LHCN-M2 (cell line): Measurements from ENCODE around the gene SRD5A2. TPM values are rescaled to one million over a fixed set of nuclear protein-coding genes. Genes with fewer than 3 reads are reported as not detected.
"Not testable (repeated sequence)": the region's sequence is repeated elsewhere in the genome, so short reads cannot be mapped to it uniquely, and the experiment has no call there.

Experiments used
- DNase-seq: peaks from one replicate; pipeline ENCODE4 v3.0.0-alpha.2; 2012; ENCODE audit warnings: low read depth
- total RNA-seq: library from RNA; depleted of rRNA; stranded (reverse); fragments of >200 nt; gene quantifications from 2 replicates; pipeline ENCODE4 v1.2.3, GENCODE V29; 2014

The SRD5A2 gene
- total RNA-seq, 1 experiment from 2014 or later = not detected

- no peak for DNase-seq
These were observed 46.1 kb downstream of the SRD5A2 start for GRCh38 chr2:31534636-31535035.

GRCh38 chr2:31533036-31533435, 47.7 kb downstream of the SRD5A2 start:
- DNase-seq = no peak

GRCh38 chr2:31531101-31531500, 49.6 kb downstream of the SRD5A2 start:
- no peak for DNase-seq

- no peak for DNase-seq
These were observed 51.5 kb downstream of the SRD5A2 start for GRCh38 chr2:31529256-31529655.

GRCh38 chr2:31528823-31529222, 51.9 kb downstream of the SRD5A2 start:
- no peak for DNase-seq

GRCh38 chr2:31526946-31527732, 53.6 kb downstream of the SRD5A2 start:
- DNase-seq = no peak

GRCh38 chr2:31525876-31526275, 54.9 kb downstream of the SRD5A2 start:
- no peak for DNase-seq

- no peak for DNase-seq
These were observed 56.1 kb downstream of the SRD5A2 start for GRCh38 chr2:31524592-31524991.

- peak; percentile 62 for DNase-seq
These were observed 56.8 kb downstream of the SRD5A2 start for GRCh38 chr2:31523871-31524492.

GRCh38 chr2:31522786-31523185, 58.0 kb downstream of the SRD5A2 start:
- DNase-seq = no peak

GRCh38 chr2:31517442-31518203, 63.1 kb downstream of the SRD5A2 start:
- DNase-seq = no peak

- DNase-seq = no peak
These were observed 65.2 kb downstream of the SRD5A2 start for GRCh38 chr2:31515586-31515985.

GRCh38 chr2:31513553-31513952, 67.2 kb downstream of the SRD5A2 start:
- DNase-seq = no peak

- no peak for DNase-seq
These were observed 69.4 kb downstream of the SRD5A2 start for GRCh38 chr2:31511376-31511775.

GRCh38 chr2:31505111-31505510, 75.6 kb downstream of the SRD5A2 start:
- no peak for DNase-seq

GRCh38 chr2:31504311-31504710, 76.4 kb downstream of the SRD5A2 start:
- DNase-seq = no peak

GRCh38 chr2:31496451-31496874, 84.3 kb downstream of the SRD5A2 start:
- DNase-seq = not testable (repeated sequence)

GRCh38 chr2:31489339-31489738, 91.4 kb downstream of the SRD5A2 start:
- not testable (repeated sequence) for DNase-seq

- DNase-seq = no peak
These were observed 97.5 kb downstream of the SRD5A2 start for GRCh38 chr2:31483246-31483645.

- DNase-seq = no peak
These were observed 104.1 kb downstream of the SRD5A2 start for GRCh38 chr2:31476511-31477180.

- peak; percentile 53 for DNase-seq
These were observed 105.0 kb downstream of the SRD5A2 start for GRCh38 chr2:31475692-31476091.

- no peak for DNase-seq
These were observed 106.4 kb downstream of the SRD5A2 start for GRCh38 chr2:31474296-31474695.
